Vagina (tissue), 2 donors: Measurements from ENCODE around the gene TGDS. TPM values are rescaled to one million over a fixed set of nuclear protein-coding genes. Genes with fewer than 3 reads are reported as not detected.
"Not testable (repeated sequence)": the region's sequence is repeated elsewhere in the genome, so short reads cannot be mapped to it uniquely, and the experiment has no call there.

Experiments used
- DNase-seq, 2 donors: peaks; one replicate each; pipeline ENCODE4 v3.0.0-alpha.2; 2017; ENCODE audit errors: extremely low spot score in 2 of 2
- H3K27ac ChIP-seq: fragments of 200-600 bp; sonication (generic); one replicate; pipeline ENCODE4 v1.5.1; 2019
- H3K27me3 ChIP-seq: fragments of 200-600 bp; sonication (generic); one replicate; pipeline ENCODE4 v1.5.1; 2019
- H3K36me3 ChIP-seq, 2 donors: fragments of 200-600 bp; sonication (generic); one replicate each; pipeline ENCODE4 v1.5.1; 2017 to 2019
- H3K4me1 ChIP-seq: fragments of 200-600 bp; sonication (generic); one replicate; pipeline ENCODE4 v1.5.1; 2019
- H3K4me3 ChIP-seq, 2 donors: fragments of 200-600 bp; sonication (generic); 1 replicate in 1 of 2; 2 replicates in 1 of 2; pipeline ENCODE4 v1.5.1; 2016 to 2019
- H3K9me3 ChIP-seq: fragments of 200-600 bp; sonication (generic); one replicate; pipeline ENCODE4 v1.5.1; 2019
- CTCF ChIP-seq, 3 experiments: fragments of 450-650 bp in 2 of 3; fragments of 200-600 bp in 1 of 3; sonication (generic) in 1 of 3; IDR thresholded peaks; one replicate each; pipeline ENCODE4 v1.5.1; 2017 to 2019; ENCODE audit warnings: antibody characterized with exemption in 3 of 3, mild to moderate bottlenecking in 2 of 3, moderate library complexity in 2 of 3
- POLR2A ChIP-seq, 2 donors: fragments of 450-650 bp; IDR thresholded peaks; one replicate each; pipeline ENCODE4 v1.6.1; 2017; ENCODE audit warnings: antibody characterized with exemption in 2 of 2, mild to moderate bottlenecking in 2 of 2, moderate library complexity in 2 of 2
- POLR2AphosphoS5 ChIP-seq, 2 donors: sonication (generic); formaldehyde crosslinking; IDR thresholded peaks; one replicate each; pipeline ENCODE4 v1.9.0; 2017; ENCODE audit warnings: antibody characterized with exemption in 2 of 2, mild to moderate bottlenecking in 2 of 2, low read depth in 1 of 2; ENCODE audit not compliant: insufficient read depth in 1 of 2
- intact Hi-C: fragments of 100-400 bp; cut with DNase I; formaldehyde crosslinking; loops from one replicate; pipeline ENCODE4 v1.15.1; 2023
- total RNA-seq: library from RNA; depleted of rRNA; stranded (reverse); fragments of >200 nt; gene quantifications from one replicate; pipeline ENCODE4 v1.2.3, GENCODE V29; 2016

TGDS gene
- 9.6 TPM for total RNA-seq

- TF ChIP-seq POLR2A (IDR thresholded peaks at IDR 0.05), result peak in 1 of 2 donors; percentile 53
- TF ChIP-seq CTCF (IDR thresholded peaks at IDR 0.05), result peak in 1 of 3 experiments; percentile 20
- TF ChIP-seq POLR2AphosphoS5 (IDR thresholded peaks at IDR 0.05; ENCODE audit: insufficient read depth in 1 of 2, low read depth in 1 of 2), result peak; percentile 78 to 88
- peak within 1 kb of the TSS; percentile 70 to 88 for H3K4me3 ChIP-seq
- peaks cover 22% of the 10 kb centered on the region for H3K4me1 ChIP-seq
- intact Hi-C loops, result no loop called here
- H3K27ac ChIP-seq, result peak within 1 kb of the TSS; percentile 71
- H3K9me3 ChIP-seq, result no peaks in the 10 kb centered on the region
- peaks cover 0 to 11% of the 10 kb centered on the region in 2 donors for H3K36me3 ChIP-seq
- H3K27me3 ChIP-seq, result no peaks in the 10 kb centered on the region
- DNase-seq, result peak in 1 of 2 donors; percentile 90
These were observed at the start of gene TGDS for GRCh38 chr13:94595950-94596574. Gene TGDS (minus strand): TSS chr13:94596152. CDS start chr13:94596136, 16 bp downstream.

GRCh38 chr13:94641409-94641941, 45.5 kb upstream of the TGDS start:
- DNase-seq, result no peak
- Histone ChIP-seq H3K27me3 (no peaks in the 10 kb centered on the region), H3K9me3 (no peaks in the 10 kb centered on the region), H3K36me3 (no peaks in the 10 kb centered on the region), H3K4me1 (peaks cover 14% of the 10 kb centered on the region), H3K27ac (no peak overlapping the region), H3K4me3 (no peak overlapping the region)
- intact Hi-C loops, result no loop called here
- TF ChIP-seq POLR2AphosphoS5 (IDR thresholded peaks at IDR 0.05; ENCODE audit: insufficient read depth in 1 of 2, low read depth in 1 of 2) (no peak), CTCF (IDR thresholded peaks at IDR 0.05) (no peak), POLR2A (IDR thresholded peaks at IDR 0.05) (no peak)

- no peak overlapping the region for H3K27ac ChIP-seq
- TF ChIP-seq CTCF (IDR thresholded peaks at IDR 0.05), result no peak
- TF ChIP-seq POLR2AphosphoS5 (IDR thresholded peaks at IDR 0.05; ENCODE audit: insufficient read depth in 1 of 2, low read depth in 1 of 2), result no peak
- TF ChIP-seq POLR2A (IDR thresholded peaks at IDR 0.05), result no peak
- DNase-seq, result no peak
- no peaks in the 10 kb centered on the region for H3K9me3 ChIP-seq
- no peaks in the 10 kb centered on the region for H3K27me3 ChIP-seq
- intact Hi-C loops, result no loop called here
- H3K36me3 ChIP-seq, result no peaks in the 10 kb centered on the region
- H3K4me3 ChIP-seq, result no peak overlapping the region
- peaks cover 14% of the 10 kb centered on the region for H3K4me1 ChIP-seq
These were observed 44.8 kb upstream of the TGDS start for GRCh38 chr13:94640721-94641120.

GRCh38 chr13:94637677-94638076, 41.7 kb upstream of the TGDS start:
- intact Hi-C loops, result not testable (repeated sequence)
- peaks cover 14% of the 10 kb centered on the region for H3K4me1 ChIP-seq

GRCh38 chr13:94636942-94637578, 41.1 kb upstream of the TGDS start:
- H3K27me3 ChIP-seq, result no peaks in the 10 kb centered on the region
- intact Hi-C loops, result no loop called here
- H3K9me3 ChIP-seq, result no peaks in the 10 kb centered on the region
- peaks cover 12% of the 10 kb centered on the region for H3K4me1 ChIP-seq
- no peaks in the 10 kb centered on the region for H3K36me3 ChIP-seq
- no peak overlapping the region for H3K27ac ChIP-seq
- TF ChIP-seq POLR2A (IDR thresholded peaks at IDR 0.05), result no peak
- TF ChIP-seq CTCF (IDR thresholded peaks at IDR 0.05), result no peak
- no peak for TF ChIP-seq POLR2AphosphoS5 (IDR thresholded peaks at IDR 0.05; ENCODE audit: insufficient read depth in 1 of 2, low read depth in 1 of 2)
- no peak overlapping the region for H3K4me3 ChIP-seq
- no peak for DNase-seq

More at GRCh38 chr13:94637677-94638076, 41.7 kb upstream of the TGDS start:
- H3K9me3 ChIP-seq, H3K36me3 ChIP-seq, H3K27ac ChIP-seq, H3K27me3 ChIP-seq, DNase-seq, H3K4me3 ChIP-seq: not testable (repeated sequence)

GRCh38 chr13:94636096-94636495, 40.1 kb upstream of the TGDS start:
- H3K4me3 ChIP-seq, H3K9me3 ChIP-seq, H3K36me3 ChIP-seq, DNase-seq, H3K27me3 ChIP-seq, H3K4me1 ChIP-seq, H3K27ac ChIP-seq, intact Hi-C loops: not testable (repeated sequence)
